ENCODE results near the gene NRP1. TPM values are rescaled to one million over a fixed set of nuclear protein-coding genes. Genes with fewer than 3 reads are reported as not detected.
A peak's percentile ranks its signal among the peaks of the same experiment; 100 is the strongest.

Gene NRP1
- total and polyA plus RNA-seq, 4 donors, result 14.6 to 55.6 (median 37.8) TPM

- DNase-seq (ENCODE audit: low spot score), result no peak
- no peak overlapping the region for H3K9ac ChIP-seq (ENCODE audit: low read depth in 1 of 2, low read length in 2 of 2)
- no peak overlapping the region for H3K4me3 ChIP-seq (ENCODE audit: low read depth in 1 of 3, low read length in 3 of 3)
- H3K4me1 ChIP-seq (ENCODE audit: control insufficient read depth in 4 of 4, insufficient read depth in 4 of 4, low read length in 3 of 4), result peaks cover 10 to 32% (median 22%) of the 10 kb centered on the region in 4 donors
- TF ChIP-seq REST (IDR thresholded peaks at IDR 0.05) (no peak), FOXA1 (IDR thresholded peaks at IDR 0.05) (no peak), ZBTB33 (IDR thresholded peaks at IDR 0.05) (no peak), RAD21 (IDR thresholded peaks at IDR 0.05) (no peak), HNF4A (conservative IDR thresholded peaks at IDR 0.05) (no peak), HNF4G (IDR thresholded peaks at IDR 0.05) (no peak), TAF1 (conservative IDR thresholded peaks at IDR 0.05) (no peak), CTCF (IDR thresholded peaks at IDR 0.05; ENCODE audit: low read depth, low read length, missing input control) (no peak), FOXA2 (IDR thresholded peaks at IDR 0.05) (no peak), NR2F2 (IDR thresholded peaks at IDR 0.05) (no peak)
- no peak overlapping the region for H3K27ac ChIP-seq (ENCODE audit: low read depth in 1 of 2, low read length in 2 of 2)
- no peaks in the 10 kb centered on the region for H3K9me3 ChIP-seq (ENCODE audit: control insufficient read depth in 4 of 4, low read length in 3 of 4)
- no peaks in the 10 kb centered on the region for H3K36me3 ChIP-seq (ENCODE audit: control insufficient read depth in 4 of 4, insufficient read depth in 3 of 4, low read depth in 1 of 4, low read length in 3 of 4)
- no peaks in the 10 kb centered on the region for H3K27me3 ChIP-seq (ENCODE audit: control insufficient read depth in 4 of 4, insufficient read depth in 4 of 4, low read length in 3 of 4)
- 92% methylated on average over 3 of the region's 3 CpGs for WGBS
These were observed 46.3 kb downstream of the NRP1 start for GRCh38 chr10:33288127-33288526.

GRCh38 chr10:33287112-33287511, 47.4 kb downstream of the NRP1 start:
- Histone ChIP-seq H3K27me3 (ENCODE audit: control insufficient read depth in 4 of 4, insufficient read depth in 4 of 4, low read length in 3 of 4) (no peaks in the 10 kb centered on the region), H3K4me1 (ENCODE audit: control insufficient read depth in 4 of 4, insufficient read depth in 4 of 4, low read length in 3 of 4) (peaks cover 9 to 32% (median 22%) of the 10 kb centered on the region in 4 donors), H3K36me3 (ENCODE audit: control insufficient read depth in 4 of 4, insufficient read depth in 3 of 4, low read depth in 1 of 4, low read length in 3 of 4) (no peaks in the 10 kb centered on the region), H3K4me3 (ENCODE audit: low read depth in 1 of 3, low read length in 3 of 3) (no peak overlapping the region), H3K9me3 (ENCODE audit: control insufficient read depth in 4 of 4, low read length in 3 of 4) (no peaks in the 10 kb centered on the region), H3K27ac (ENCODE audit: low read depth in 1 of 2, low read length in 2 of 2) (no peak overlapping the region), H3K9ac (ENCODE audit: low read depth in 1 of 2, low read length in 2 of 2) (no peak overlapping the region)
- DNase-seq (ENCODE audit: low spot score), result no peak
- WGBS, result 23% methylated on average over 2 of the region's 2 CpGs
- TF ChIP-seq RAD21 (IDR thresholded peaks at IDR 0.05) (peak in 1 of 2 donors; percentile 24), ZBTB33 (IDR thresholded peaks at IDR 0.05) (no peak), FOXA2 (IDR thresholded peaks at IDR 0.05) (no peak), YY1 (IDR thresholded peaks at IDR 0.05) (peak; percentile 68), JUND (IDR thresholded peaks at IDR 0.05) (peak in 1 of 2 donors; percentile 37), HNF4A (conservative IDR thresholded peaks at IDR 0.05) (peak in 1 of 2 donors; percentile 37), SP1 (IDR thresholded peaks at IDR 0.05) (no peak), RXRA (IDR thresholded peaks at IDR 0.05) (peak; percentile 16 to 29), MAX (IDR thresholded peaks at IDR 0.05) (peak; percentile 45)
